SK-N-SH (cell line): ENCODE results near the gene BBS9. TPM values are rescaled to one million over a fixed set of nuclear protein-coding genes. Genes with fewer than 3 reads are reported as not detected.

ENCODE experiments used
- CTCF ChIA-PET: fragments of 300-600, 350-600 bp; formaldehyde crosslinking; extraction: SDS; loops from one replicate; lab custom pipeline; 2021; lab: Yijun Ruan, JAX
- POLR2A ChIA-PET: fragments of 350-600 bp; sonication (Branson Sonifier 250); formaldehyde crosslinking; extraction: SDS; loops from one replicate; lab custom pipeline; 2020; ENCODE audit warnings: antibody characterized with exemption, inconsistent platforms; lab: Yijun Ruan, JAX
- DNase-seq: peaks from one replicate; pipeline ENCODE4 v3.0.0; 2012
- H2AFZ ChIP-seq: fragments of 200-600 bp; sonication (generic); 2 replicates; pipeline ENCODE4 v1.8.1; 2016; ENCODE audit warnings: antibody characterized with exemption, mild to moderate bottlenecking, low read depth
- H3F3A ChIP-seq: fragments of 200-600 bp; sonication (generic); replicated peaks from 2 replicates; pipeline ENCODE3; 2016; ENCODE audit warnings: antibody characterized with exemption, mild to moderate bottlenecking; ENCODE audit not compliant: insufficient read depth
- H3K27ac ChIP-seq, 2 experiments: fragments of 200-500 bp in 1 of 2; fragments of 200-600 bp in 1 of 2; sonication (Bioruptor generic) in 1 of 2; sonication (generic), shearing (Covaris generic) in 1 of 2; 2 replicates each; pipeline versions ENCODE4 v1.5.1 to v1.6.1; 2014 to 2016; ENCODE audit warnings: low read depth in 2 of 2, inconsistent platforms in 1 of 2, low read length in 1 of 2, mild to moderate bottlenecking in 1 of 2, mixed read lengths in 1 of 2
- H3K27me3 ChIP-seq: fragments of 200-600 bp; sonication (generic), shearing (Covaris generic); 2 replicates; pipeline ENCODE4 v1.6.1; 2016; ENCODE audit warnings: mixed run types; ENCODE audit not compliant: insufficient read depth
- H3K36me3 ChIP-seq, 2 experiments: fragments of 200-500 bp in 1 of 2; fragments of 200-600 bp in 1 of 2; sonication (Bioruptor generic) in 1 of 2; sonication (generic) in 1 of 2; replicated peaks in 1 of 2; 2 replicates each; pipeline versions ENCODE3 to v1.5.1; 2014 to 2016; ENCODE audit warnings: low read length in 1 of 2, mild to moderate bottlenecking in 1 of 2; ENCODE audit not compliant: insufficient read depth in 2 of 2, control insufficient read depth in 1 of 2
- H3K4me1 ChIP-seq, 2 experiments: fragments of 200-500 bp in 1 of 2; fragments of 200-600 bp in 1 of 2; sonication (Bioruptor generic) in 1 of 2; sonication (generic), shearing (Covaris generic) in 1 of 2; 2 replicates each; pipeline versions ENCODE4 v1.5.1 to v1.6.1; 2014 to 2016; ENCODE audit warnings: low read depth in 1 of 2, low read length in 1 of 2, mixed run types in 1 of 2; ENCODE audit not compliant: insufficient read depth in 2 of 2, control insufficient read depth in 1 of 2
- H3K4me2 ChIP-seq: fragments of 200-600 bp; sonication (generic), shearing (Covaris generic); 2 replicates; pipeline ENCODE4 v1.6.1; 2017; ENCODE audit warnings: mixed run types
- H3K4me3 ChIP-seq, 2 experiments: fragments of 200-500 bp in 1 of 2; fragments of 200-600 bp in 1 of 2; sonication (Bioruptor generic) in 1 of 2; sonication (generic), shearing (Covaris generic) in 1 of 2; 2 replicates each; pipeline versions ENCODE4 v1.5.1 to v1.8.1; 2014 to 2016; ENCODE audit warnings: low read depth in 2 of 2, inconsistent platforms in 1 of 2, low read length in 1 of 2, mild to moderate bottlenecking in 1 of 2, mixed read lengths in 1 of 2, moderate library complexity in 1 of 2
- H3K79me2 ChIP-seq: fragments of 200-600 bp; sonication (generic); 2 replicates; pipeline ENCODE4 v1.8.1; 2017; ENCODE audit warnings: mild to moderate bottlenecking; ENCODE audit not compliant: insufficient read depth
- H3K9ac ChIP-seq: fragments of 200-600 bp; sonication (generic); 2 replicates; pipeline ENCODE4 v1.6.1; 2017; ENCODE audit warnings: mixed run types
- H3K9me2 ChIP-seq: fragments of 200-600 bp; sonication (generic); 2 replicates; pipeline ENCODE4 v1.6.1; 2017; ENCODE audit warnings: mixed run types
- H3K9me3 ChIP-seq: fragments of 200-600 bp; sonication (generic); 2 replicates; pipeline ENCODE4 v1.6.1; 2017; ENCODE audit warnings: mixed run types, mild to moderate bottlenecking, moderate library complexity
- H4K20me1 ChIP-seq: fragments of 200-600 bp; sonication (generic); 2 replicates; pipeline ENCODE4 v1.6.1; 2017; ENCODE audit warnings: mild to moderate bottlenecking, mixed run types; ENCODE audit not compliant: insufficient read depth
- CHD2 ChIP-seq: fragments of 150-350 bp; IDR thresholded peaks from 2 replicates; pipeline ENCODE4 v1.6.1; 2018; ENCODE audit warnings: low read length; ENCODE audit not compliant: partially characterized antibody
- CTCF ChIP-seq: fragments of 200-600 bp; sonication (generic); IDR thresholded peaks from 2 replicates; pipeline ENCODE4 v1.6.1; 2017; ENCODE audit warnings: antibody characterized with exemption, mild to moderate bottlenecking, moderate library complexity
- EP300 ChIP-seq, 2 experiments: IDR thresholded peaks; 2 replicates each; pipeline versions ENCODE4 v1.4.0 to v1.6.1; 2012; ENCODE audit warnings: borderline replicate concordance in 1 of 2, low read depth in 1 of 2, low read length in 1 of 2
- FOXM1 ChIP-seq: IDR thresholded peaks from 2 replicates; pipeline ENCODE4 v1.4.0; 2012; ENCODE audit warnings: low read depth, mild to moderate bottlenecking
- IRF3 ChIP-seq: fragments of 150-350 bp; IDR thresholded peaks from 2 replicates; pipeline ENCODE4 v1.6.1; 2016; ENCODE audit warnings: mild to moderate bottlenecking, low read depth, low read length
- JUND ChIP-seq: IDR thresholded peaks from 2 replicates; pipeline ENCODE4 v1.4.0; 2012
- MAX ChIP-seq: IDR thresholded peaks from 2 replicates; pipeline ENCODE4 v1.4.0; 2012; ENCODE audit warnings: low read depth
- NFIC ChIP-seq: IDR thresholded peaks from 2 replicates; pipeline ENCODE4 v1.4.0; 2012; ENCODE audit warnings: borderline replicate concordance
- NRF1 ChIP-seq: IDR thresholded peaks from 2 replicates; pipeline ENCODE4 v1.6.1; 2012; ENCODE audit warnings: low read depth, mild to moderate bottlenecking, low read length
- POLR2AphosphoS5 ChIP-seq: IDR thresholded peaks from 2 replicates; pipeline ENCODE4 v1.6.1; 2012; ENCODE audit warnings: low read depth, low read length
- RAD21 ChIP-seq: IDR thresholded peaks from 2 replicates; pipeline ENCODE4 v1.6.1; 2012; ENCODE audit warnings: mild to moderate bottlenecking, low read length
- REST ChIP-seq: IDR thresholded peaks from 2 replicates; pipeline ENCODE4 v1.6.1; 2012; ENCODE audit warnings: mild to moderate bottlenecking, low read depth, low read length, moderate library complexity
- RFX5 ChIP-seq: IDR thresholded peaks from 2 replicates; pipeline ENCODE4 v1.6.1; 2012; ENCODE audit warnings: mild to moderate bottlenecking, improper control_type of control experiment, low read length
- SIN3A ChIP-seq: IDR thresholded peaks from 2 replicates; pipeline ENCODE4 v1.6.1; 2012; ENCODE audit warnings: low read depth, mild to moderate bottlenecking, low read length, moderate library complexity, borderline replicate concordance
- SMC3 ChIP-seq: IDR thresholded peaks from 2 replicates; pipeline ENCODE4 v1.6.1; 2012; ENCODE audit warnings: low read depth, low read length, improper control_type of control experiment
- TAF1 ChIP-seq: IDR thresholded peaks from 2 replicates; pipeline ENCODE4 v1.6.1; 2012; ENCODE audit warnings: low read depth, mild to moderate bottlenecking, low read length, moderate library complexity, borderline replicate concordance
- TEAD4 ChIP-seq: IDR thresholded peaks from 2 replicates; pipeline ENCODE4 v1.4.0; 2012; ENCODE audit warnings: mild to moderate bottlenecking, borderline replicate concordance; ENCODE audit not compliant: insufficient read depth
- USF1 ChIP-seq: IDR thresholded peaks from 2 replicates; pipeline ENCODE4 v1.4.0; 2012; ENCODE audit warnings: low read depth, borderline replicate concordance
- ZBTB33 ChIP-seq: IDR thresholded peaks from 2 replicates; pipeline ENCODE4 v1.4.0; 2012; ENCODE audit warnings: low read depth, borderline replicate concordance
- polyA plus RNA-seq, 3 experiments: library from polyadenylated mRNA; depleted of rRNA; stranded (reverse); fragments of >200 nt; gene quantifications; 2 replicates each; pipeline ENCODE4 v1.2.3, GENCODE V29; 2012

BBS9 gene
- polyA plus RNA-seq, 1 of the 3 experiments (the other 2 are of a cell fraction) = 7.5 TPM

- H3F3A ChIP-seq = no peaks in the 10 kb centered on the region
- H3K9me2 ChIP-seq = no peaks in the 10 kb centered on the region
- ChIA-PET POLR2A (no interaction called here), CTCF (interaction anchor here (0.9 to 1.1 kb wide), 2 partner anchors 9 to 30 kb away, joined by 3 read pairs; no protein-coding TSS in a partner anchor)
- no peak overlapping the region for H3K4me3 ChIP-seq
- no peak overlapping the region for H2AFZ ChIP-seq
- DNase-seq = no peak
- H3K36me3 ChIP-seq = no peaks in the 10 kb centered on the region
- H3K27me3 ChIP-seq = no peaks in the 10 kb centered on the region
- H3K27ac ChIP-seq = no peak overlapping the region
- H3K9me3 ChIP-seq = no peaks in the 10 kb centered on the region
- TF ChIP-seq EP300 (IDR thresholded peaks at IDR 0.05; ENCODE audit: borderline replicate concordance in 1 of 2, low read depth in 1 of 2, low read length in 1 of 2) (no peak), USF1 (no peak), RAD21 (no peak), SIN3A (no peak), MAX (no peak), IRF3 (no peak), JUND (no peak), TEAD4 (no peak), FOXM1 (no peak), NRF1 (no peak), POLR2AphosphoS5 (no peak), REST (no peak), CTCF (no peak), NFIC (no peak), ZBTB33 (no peak), TAF1 (no peak), CHD2 (no peak), SMC3 (no peak), RFX5 (no peak)
- no peaks in the 10 kb centered on the region for H3K79me2 ChIP-seq
- H3K4me2 ChIP-seq = no peak overlapping the region
- H3K4me1 ChIP-seq = no peaks in the 10 kb centered on the region
- no peak overlapping the region for H3K9ac ChIP-seq
- no peaks in the 10 kb centered on the region for H4K20me1 ChIP-seq
These were observed 427.1 kb downstream of the BBS9 start for GRCh38 chr7:33556472-33556871.
